Esophagus squamous epithelium (tissue), 5 donors: ENCODE results near the gene CARHSP1. TPM values are rescaled to one million over a fixed set of nuclear protein-coding genes. Genes with fewer than 3 reads are reported as not detected.
"Not testable (repeated sequence)": the region's sequence is repeated elsewhere in the genome, so short reads cannot be mapped to it uniquely, and the experiment has no call there.

Experiments
- DNase-seq: peaks from one replicate; lab custom pipeline; 2025; lab: John Stamatoyannopoulos, UW
- H3K27ac ChIP-seq, 4 donors: fragments of 200-600 bp; sonication (generic); one replicate each; pipeline ENCODE4 v1.5.1; 2016 to 2019; ENCODE audit warnings: mild to moderate bottlenecking in 1 of 4
- H3K27me3 ChIP-seq, 4 donors: fragments of 200-600 bp; sonication (generic); 1 replicate in 3 of 4; 2 replicates in 1 of 4; pipeline versions ENCODE4 v1.5.1 to v1.6.0; 2017 to 2021; ENCODE audit warnings: antibody characterized with exemption in 1 of 4
- H3K36me3 ChIP-seq, 3 donors: fragments of 200-600 bp; sonication (generic); one replicate each; pipeline ENCODE4 v1.5.1; 2016 to 2019
- H3K4me1 ChIP-seq, 3 donors: fragments of 200-600 bp; sonication (generic); one replicate each; pipeline ENCODE4 v1.5.1; 2017 to 2019
- H3K4me3 ChIP-seq, 4 donors: fragments of 200-600 bp; sonication (generic); 1 replicate in 3 of 4; 2 replicates in 1 of 4; pipeline ENCODE4 v1.5.1; 2016 to 2019; ENCODE audit warnings: mild to moderate bottlenecking in 2 of 4, moderate library complexity in 1 of 4
- H3K9me3 ChIP-seq, 3 donors: fragments of 200-600 bp; sonication (generic); one replicate each; pipeline ENCODE4 v1.5.1; 2016 to 2019
- POLR2A ChIP-seq, 4 donors: fragments of 450-650 bp; IDR thresholded peaks; one replicate each; pipeline ENCODE4 v1.6.1; 2017; ENCODE audit warnings: antibody characterized with exemption in 4 of 4, mild to moderate bottlenecking in 4 of 4, moderate library complexity in 3 of 4
- WGBS, 2 donors: methylation state at CpG; one replicate each; pipeline ENCODE4 v1.1.5; 2018; 5-methylcytosine and 5-hydroxymethylcytosine counted together
- intact Hi-C: fragments of 100-400 bp; cut with DNase I; formaldehyde crosslinking; loops from one replicate; pipeline ENCODE4 v1.15.0; 2022
- total RNA-seq, 4 donors: library from RNA; depleted of rRNA; stranded (reverse); fragments of >200 nt; gene quantifications; one replicate each; pipeline ENCODE4 v1.1.0, GENCODE V29; 2016
- TF ChIP-seq, protein P1 (sequence below), 6 experiments: fragments of 450-650 bp in 4 of 6; fragments of 200-600 bp in 2 of 6; sonication (generic) in 2 of 6; IDR thresholded peaks; one replicate each; pipeline ENCODE4 v1.5.1; 2016 to 2019; ENCODE audit warnings: antibody characterized with exemption in 6 of 6, mild to moderate bottlenecking in 4 of 6, moderate library complexity in 4 of 6
- donor health status: DM: yes; HTN: yes; CAD: no.

CARHSP1 gene
- total RNA-seq, 4 donors from 2014 or later = 84.5 to 244 (median 159) TPM

DNA sequence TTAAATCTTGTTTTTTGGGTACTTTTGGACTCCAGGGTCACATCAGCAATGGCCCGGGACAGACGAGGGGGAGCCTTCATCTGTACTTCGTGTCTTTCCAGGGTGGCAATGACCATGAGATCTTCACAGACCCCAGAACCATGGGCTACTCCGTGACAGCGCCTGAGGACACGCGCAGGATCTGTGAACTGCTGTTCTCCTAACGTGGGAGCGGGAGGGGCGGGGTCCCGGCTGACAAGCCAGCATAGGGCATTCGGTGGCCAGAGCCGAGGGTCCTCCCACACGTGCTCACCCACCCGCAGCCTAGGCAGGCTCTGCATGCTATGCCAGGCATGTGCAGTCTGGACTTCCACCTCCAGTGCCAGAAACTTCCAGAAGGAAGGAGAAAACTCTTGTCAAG, 21.2 kb downstream of the CARHSP1 start:
- H3K27me3 ChIP-seq = no peaks in the 10 kb centered on the region
- TF ChIP-seq POLR2A (IDR thresholded peaks at IDR 0.05) = no peak
- TF ChIP-seq, protein P1, sequence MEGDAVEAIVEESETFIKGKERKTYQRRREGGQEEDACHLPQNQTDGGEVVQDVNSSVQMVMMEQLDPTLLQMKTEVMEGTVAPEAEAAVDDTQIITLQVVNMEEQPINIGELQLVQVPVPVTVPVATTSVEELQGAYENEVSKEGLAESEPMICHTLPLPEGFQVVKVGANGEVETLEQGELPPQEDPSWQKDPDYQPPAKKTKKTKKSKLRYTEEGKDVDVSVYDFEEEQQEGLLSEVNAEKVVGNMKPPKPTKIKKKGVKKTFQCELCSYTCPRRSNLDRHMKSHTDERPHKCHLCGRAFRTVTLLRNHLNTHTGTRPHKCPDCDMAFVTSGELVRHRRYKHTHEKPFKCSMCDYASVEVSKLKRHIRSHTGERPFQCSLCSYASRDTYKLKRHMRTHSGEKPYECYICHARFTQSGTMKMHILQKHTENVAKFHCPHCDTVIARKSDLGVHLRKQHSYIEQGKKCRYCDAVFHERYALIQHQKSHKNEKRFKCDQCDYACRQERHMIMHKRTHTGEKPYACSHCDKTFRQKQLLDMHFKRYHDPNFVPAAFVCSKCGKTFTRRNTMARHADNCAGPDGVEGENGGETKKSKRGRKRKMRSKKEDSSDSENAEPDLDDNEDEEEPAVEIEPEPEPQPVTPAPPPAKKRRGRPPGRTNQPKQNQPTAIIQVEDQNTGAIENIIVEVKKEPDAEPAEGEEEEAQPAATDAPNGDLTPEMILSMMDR (IDR thresholded peaks at IDR 0.05) = no peak
- peaks cover 10 to 60% (median 32%) of the 10 kb centered on the region in 3 donors for H3K4me1 ChIP-seq
- WGBS, 2 donors = 98 to 100% methylated on average over 2 to 7 of the region's 15 CpGs
- DNase-seq = no peak
- no peaks in the 10 kb centered on the region for H3K9me3 ChIP-seq
- H3K36me3 ChIP-seq = peaks cover 0 to 46% (median 9%) of the 10 kb centered on the region in 3 donors
- no peak overlapping the region for H3K4me3 ChIP-seq
- intact Hi-C loops = no loop called here
- no peak overlapping the region for H3K27ac ChIP-seq

DNA sequence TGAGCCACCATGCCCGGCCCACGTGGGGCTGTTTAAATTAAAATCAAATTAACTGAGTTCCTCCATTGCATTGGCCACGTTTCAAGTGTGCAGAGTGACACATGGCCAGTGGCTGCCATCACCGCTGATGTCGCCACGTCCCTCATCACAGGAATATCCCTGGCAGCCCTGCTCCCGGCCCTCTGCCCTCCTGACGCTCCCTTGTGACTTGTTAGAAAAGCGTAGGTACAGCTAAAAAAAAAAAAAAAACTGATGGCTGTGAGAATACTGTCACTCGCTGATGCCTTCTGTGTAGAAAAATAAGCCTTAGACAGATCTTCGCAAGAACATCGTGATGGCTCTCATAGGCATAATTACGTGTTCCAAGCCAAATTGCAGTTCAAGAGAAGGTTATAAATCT, 21.7 kb downstream of the CARHSP1 start:
- Histone ChIP-seq H3K4me3 (no peak overlapping the region), H3K36me3 (peaks cover 0 to 41% (median 9%) of the 10 kb centered on the region in 3 donors), H3K9me3 (no peaks in the 10 kb centered on the region), H3K27me3 (no peaks in the 10 kb centered on the region), H3K4me1 (peaks cover 10 to 56% (median 30%) of the 10 kb centered on the region in 3 donors), H3K27ac (no peak overlapping the region)
- intact Hi-C loops = no loop called here
- DNase-seq = no peak
- WGBS, 2 donors = 81 to 83% methylated on average over 13 of the region's 13 CpGs
- no peak for TF ChIP-seq POLR2A (IDR thresholded peaks at IDR 0.05)
- TF ChIP-seq, protein P1 (IDR thresholded peaks at IDR 0.05) = no peak

- TF ChIP-seq, protein P1 (IDR thresholded peaks at IDR 0.05) = no peak
- no peak overlapping the region for H3K4me3 ChIP-seq
- peaks cover 8 to 49% (median 24%) of the 10 kb centered on the region in 3 donors for H3K4me1 ChIP-seq
- H3K27ac ChIP-seq = peak overlapping the region in 1 of 4 donors; percentile 43
- H3K27me3 ChIP-seq = no peaks in the 10 kb centered on the region
- no peak for DNase-seq
- WGBS, 2 donors = 85 to 89% methylated on average over 10 of the region's 10 CpGs
- no peaks in the 10 kb centered on the region for H3K9me3 ChIP-seq
- H3K36me3 ChIP-seq = peaks cover 0 to 38% (median 9%) of the 10 kb centered on the region in 3 donors
- intact Hi-C loops = no loop called here
Measured at GRCh38 chr16:8846401-8846932, 22.3 kb downstream of the CARHSP1 start.

GRCh38 chr16:8845699-8846298, 23.0 kb downstream of the CARHSP1 start:
- Histone ChIP-seq H3K9me3 (no peaks in the 10 kb centered on the region), H3K4me1 (peaks cover 7 to 43% (median 20%) of the 10 kb centered on the region in 3 donors), H3K36me3 (peaks cover 0 to 38% (median 9%) of the 10 kb centered on the region in 3 donors), H3K4me3 (no peak overlapping the region), H3K27ac (peak overlapping the region in 2 of 4 donors; percentile 43 to 53), H3K27me3 (no peaks in the 10 kb centered on the region)
- TF ChIP-seq, protein P1 (IDR thresholded peaks at IDR 0.05) = no peak
- TF ChIP-seq POLR2A (IDR thresholded peaks at IDR 0.05) = no peak
- intact Hi-C loops = no loop called here
- WGBS, 2 donors = 81 to 85% methylated on average over 7 of the region's 7 CpGs
- DNase-seq = no peak

DNA sequence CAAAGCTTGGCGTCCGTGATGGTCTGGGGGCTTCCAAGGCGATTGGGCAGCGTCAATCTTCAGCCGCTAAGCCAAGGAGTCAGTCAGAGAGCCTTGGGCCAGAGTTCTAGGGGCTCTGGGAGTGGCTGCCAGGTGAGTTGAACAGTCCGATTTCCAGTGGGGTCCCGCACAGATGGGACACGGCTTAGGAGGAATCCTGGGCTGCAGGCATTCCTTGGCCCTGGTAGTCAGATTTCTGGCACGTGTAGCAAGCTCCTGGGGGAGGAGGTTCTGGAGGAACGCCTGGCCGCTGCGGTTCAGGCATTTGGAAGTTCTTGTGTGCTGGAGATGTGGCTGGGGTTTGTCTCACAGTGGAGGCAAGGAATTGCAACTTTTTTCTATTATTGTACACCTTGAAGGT, 25.5 kb downstream of the CARHSP1 start:
- not testable (repeated sequence) for DNase-seq, H3K27ac ChIP-seq

GRCh38 chr16:8842016-8842415, 26.8 kb downstream of the CARHSP1 start:
- H3K27me3 ChIP-seq, H3K9me3 ChIP-seq, H3K36me3 ChIP-seq, DNase-seq, intact Hi-C loops: not testable (repeated sequence)
- Histone ChIP-seq H3K4me1 (peaks cover 0 to 22% (median 0%) of the 10 kb centered on the region in 3 donors), H3K27ac (peak overlapping the region in 3 of 4 donors; percentile 49 to 61 (median 50)), H3K4me3 (peak overlapping the region in 1 of 4 donors; percentile 21)
- WGBS, 2 donors = 56 to 64% methylated on average over 4 of the region's 4 CpGs

More for the DNA sequence above, 25.5 kb downstream of the CARHSP1 start:
- intact Hi-C loops, H3K4me3 ChIP-seq, H3K9me3 ChIP-seq, H3K27me3 ChIP-seq: not testable (repeated sequence)
- Histone ChIP-seq H3K4me1 (peaks cover 0 to 23% (median 0%) of the 10 kb centered on the region in 3 donors), H3K36me3 (peaks cover 0 to 19% (median 8%) of the 10 kb centered on the region in 3 donors)
- 67 to 71% methylated on average over 1 to 10 of the region's 12 CpGs for WGBS, 2 donors

GRCh38 chr16:8837594-8837993, 31.2 kb downstream of the CARHSP1 start:
- H3K27ac ChIP-seq, H3K9me3 ChIP-seq, H3K4me1 ChIP-seq, H3K27me3 ChIP-seq, H3K4me3 ChIP-seq, H3K36me3 ChIP-seq, intact Hi-C loops, DNase-seq: not testable (repeated sequence)
- WGBS, 2 donors = 87 to 92% methylated on average over 15 of the region's 15 CpGs

- peaks cover 0 to 12% (median under 1%) of the 10 kb centered on the region in 3 donors for H3K36me3 ChIP-seq
- intact Hi-C loops, DNase-seq, H3K4me1 ChIP-seq, H3K27ac ChIP-seq, H3K27me3 ChIP-seq, H3K9me3 ChIP-seq, H3K4me3 ChIP-seq: not testable (repeated sequence)
- WGBS, 2 donors = 86% methylated on average over 7 of the region's 7 CpGs
Measured at GRCh38 chr16:8836797-8837196, 32.0 kb downstream of the CARHSP1 start.
